Measurements from ENCODE around the gene COQ8A. TPM values are rescaled to one million over a fixed set of nuclear protein-coding genes. Genes with fewer than 3 reads are reported as not detected.
A peak's percentile ranks its signal among the peaks of the same experiment; 100 is the strongest.

The COQ8A gene
- total RNA-seq: 109 TPM

- peak; percentile 99 for DNase-seq (ENCODE audit: low spot score)
Observed at GRCh38 chr1:226940029-226940805, at the start of gene COQ8A. TSS of gene COQ8A (plus strand) at chr1:226940294. CDS start at chr1:226961386, 21,092 bp downstream.

GRCh38 chr1:226890331-226891108 lies 49.6 kb upstream of the COQ8A start:
- DNase-seq (ENCODE audit: low spot score): no peak

GRCh38 chr1:226891346-226891745 lies 48.7 kb upstream of the COQ8A start:
- no peak for DNase-seq (ENCODE audit: low spot score)

GRCh38 chr1:226891846-226892523 lies 48.1 kb upstream of the COQ8A start:
- DNase-seq (ENCODE audit: low spot score): no peak

- DNase-seq (ENCODE audit: low spot score): no peak
Observed at GRCh38 chr1:226892524-226892875, 47.6 kb upstream of the COQ8A start.

GRCh38 chr1:226893936-226894335 lies 46.2 kb upstream of the COQ8A start:
- no peak for DNase-seq (ENCODE audit: low spot score)

- DNase-seq (ENCODE audit: low spot score): no peak
Observed at GRCh38 chr1:226894826-226895225, 45.3 kb upstream of the COQ8A start.

GRCh38 chr1:226895644-226896043 lies 44.5 kb upstream of the COQ8A start:
- no peak for DNase-seq (ENCODE audit: low spot score)

GRCh38 chr1:226898246-226898645 lies 41.8 kb upstream of the COQ8A start:
- no peak for DNase-seq (ENCODE audit: low spot score)

- DNase-seq (ENCODE audit: low spot score): no peak
Observed at GRCh38 chr1:226901421-226901820, 38.7 kb upstream of the COQ8A start.

GRCh38 chr1:226902601-226903000 lies 37.5 kb upstream of the COQ8A start:
- no peak for DNase-seq (ENCODE audit: low spot score)

- peak; percentile 62 for DNase-seq (ENCODE audit: low spot score)
Observed at GRCh38 chr1:226903819-226904716, 36.0 kb upstream of the COQ8A start.

GRCh38 chr1:226904772-226905171 lies 35.3 kb upstream of the COQ8A start:
- no peak for DNase-seq (ENCODE audit: low spot score)

GRCh38 chr1:226908419-226908818 lies 31.7 kb upstream of the COQ8A start:
- no peak for DNase-seq (ENCODE audit: low spot score)

GRCh38 chr1:226908913-226909312 lies 31.2 kb upstream of the COQ8A start:
- DNase-seq (ENCODE audit: low spot score): no peak

GRCh38 chr1:226912587-226913176 lies 27.4 kb upstream of the COQ8A start:
- DNase-seq (ENCODE audit: low spot score): peak; percentile 57

- DNase-seq (ENCODE audit: low spot score): no peak
Observed at GRCh38 chr1:226915672-226915995, 24.5 kb upstream of the COQ8A start.

- no peak for DNase-seq (ENCODE audit: low spot score)
Observed at GRCh38 chr1:226916497-226916896, 23.6 kb upstream of the COQ8A start.

GRCh38 chr1:226919587-226919986 lies 20.5 kb upstream of the COQ8A start:
- peak; percentile 1 for DNase-seq (ENCODE audit: low spot score)

GRCh38 chr1:226919995-226920394 lies 20.1 kb upstream of the COQ8A start:
- DNase-seq (ENCODE audit: low spot score): peak; percentile 0

GRCh38 chr1:226920446-226920894 lies 19.6 kb upstream of the COQ8A start:
- DNase-seq (ENCODE audit: low spot score): peak; percentile 6
